ENCODE data around the gene LARP6. TPM values are rescaled to one million over a fixed set of nuclear protein-coding genes. Genes with fewer than 3 reads are reported as not detected.

The LARP6 gene
- polyA plus RNA-seq, 1 donor (not counting 4 experiments of a cell fraction or from before 2014, with no cell fraction given), result 66.1 TPM

DNA sequence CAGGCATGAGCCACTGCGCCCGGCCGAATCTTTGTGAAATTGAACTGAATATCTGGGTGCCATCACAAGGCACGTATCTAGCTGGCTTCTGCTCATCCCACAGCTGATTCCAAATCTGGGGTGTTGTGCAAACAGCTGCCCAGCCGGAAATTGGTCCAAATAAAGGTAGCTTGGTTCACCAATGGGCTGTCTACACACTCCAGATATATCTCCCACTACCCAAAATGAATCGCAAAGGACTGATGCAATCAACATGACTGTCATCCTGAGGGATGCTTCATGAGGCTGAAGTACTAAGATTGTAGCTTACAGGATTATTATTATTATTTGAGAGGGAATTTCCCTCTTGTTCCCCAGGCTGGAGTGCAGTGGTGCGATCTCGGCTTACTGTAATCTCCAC, 28.1 kb downstream of the LARP6 start:
- Histone ChIP-seq H2AFZ (ENCODE audit: control insufficient read depth, low read length) (no peak overlapping the region), H3K9me3 (ENCODE audit: control insufficient read depth, low read depth, low read length) (no peaks in the 10 kb centered on the region), H4K20me1 (ENCODE audit: control insufficient read depth, extremely low read depth, insufficient read depth, low read length) (no peaks in the 10 kb centered on the region), H3K4me2 (ENCODE audit: control insufficient read depth, extremely low read depth, insufficient read depth, low read depth, low read length) (no peak overlapping the region), H3K27me3 (ENCODE audit: control insufficient read depth, extremely low read depth, insufficient read depth, low read length) (no peaks in the 10 kb centered on the region), H3K79me2 (ENCODE audit: control insufficient read depth, insufficient read depth, low read length) (no peaks in the 10 kb centered on the region), H3K4me1 (ENCODE audit: control insufficient read depth, extremely low read depth, insufficient read depth, low read length) (peaks cover 18% of the 10 kb centered on the region), H3K4me3 (ENCODE audit: control insufficient read depth in 2 of 3, extremely low read depth in 1 of 3, insufficient read depth in 2 of 3, low read depth in 1 of 3, low read length in 3 of 3) (no peak overlapping the region), H3K9me1 (ENCODE audit: control insufficient read depth, extremely low read depth, insufficient read depth, low read length) (no peaks in the 10 kb centered on the region), H3K27ac (ENCODE audit: control insufficient read depth, insufficient read depth, low read length) (peak overlapping the region; percentile 71), H3K9ac (ENCODE audit: control insufficient read depth, extremely low read depth, insufficient read depth, low read length) (no peak overlapping the region), H3K36me3 (ENCODE audit: control insufficient read depth in 2 of 2, extremely low read depth in 1 of 2, insufficient read depth in 2 of 2, low read length in 2 of 2) (peaks cover 2 to 3% of the 10 kb centered on the region in 2 experiments)
- FAIRE-seq, result no peak
- dilution Hi-C loops (cut with MboI; ENCODE audit: extremely low pct_ligation_motif_present, low sequenced_read_pairs), result no loop called here
- TF ChIP-seq, protein P1, sequence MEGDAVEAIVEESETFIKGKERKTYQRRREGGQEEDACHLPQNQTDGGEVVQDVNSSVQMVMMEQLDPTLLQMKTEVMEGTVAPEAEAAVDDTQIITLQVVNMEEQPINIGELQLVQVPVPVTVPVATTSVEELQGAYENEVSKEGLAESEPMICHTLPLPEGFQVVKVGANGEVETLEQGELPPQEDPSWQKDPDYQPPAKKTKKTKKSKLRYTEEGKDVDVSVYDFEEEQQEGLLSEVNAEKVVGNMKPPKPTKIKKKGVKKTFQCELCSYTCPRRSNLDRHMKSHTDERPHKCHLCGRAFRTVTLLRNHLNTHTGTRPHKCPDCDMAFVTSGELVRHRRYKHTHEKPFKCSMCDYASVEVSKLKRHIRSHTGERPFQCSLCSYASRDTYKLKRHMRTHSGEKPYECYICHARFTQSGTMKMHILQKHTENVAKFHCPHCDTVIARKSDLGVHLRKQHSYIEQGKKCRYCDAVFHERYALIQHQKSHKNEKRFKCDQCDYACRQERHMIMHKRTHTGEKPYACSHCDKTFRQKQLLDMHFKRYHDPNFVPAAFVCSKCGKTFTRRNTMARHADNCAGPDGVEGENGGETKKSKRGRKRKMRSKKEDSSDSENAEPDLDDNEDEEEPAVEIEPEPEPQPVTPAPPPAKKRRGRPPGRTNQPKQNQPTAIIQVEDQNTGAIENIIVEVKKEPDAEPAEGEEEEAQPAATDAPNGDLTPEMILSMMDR (optimal IDR thresholded peaks at IDR 0.05 in 1 of 3, IDR thresholded peaks at IDR 0.05 in 1 of 3, conservative IDR thresholded peaks at IDR 0.05 in 1 of 3; ENCODE audit: extremely low read depth in 1 of 3, insufficient read depth in 2 of 3, low read length in 3 of 3), result no peak
- no peak for TF ChIP-seq EZH2 (IDR thresholded peaks at IDR 0.05; ENCODE audit: low read length)
- DNase-seq (ENCODE audit: low read depth, low spot score), result no peak

- Histone ChIP-seq H3K36me3 (ENCODE audit: control insufficient read depth in 2 of 2, extremely low read depth in 1 of 2, insufficient read depth in 2 of 2, low read length in 2 of 2) (no peaks in the 10 kb centered on the region), H3K9me3 (ENCODE audit: control insufficient read depth, low read depth, low read length) (no peaks in the 10 kb centered on the region), H3K79me2 (ENCODE audit: control insufficient read depth, insufficient read depth, low read length) (no peaks in the 10 kb centered on the region), H3K4me1 (ENCODE audit: control insufficient read depth, extremely low read depth, insufficient read depth, low read length) (peaks cover 18% of the 10 kb centered on the region), H3K9ac (ENCODE audit: control insufficient read depth, extremely low read depth, insufficient read depth, low read length) (no peak overlapping the region), H3K9me1 (ENCODE audit: control insufficient read depth, extremely low read depth, insufficient read depth, low read length) (no peaks in the 10 kb centered on the region), H3K4me2 (ENCODE audit: control insufficient read depth, extremely low read depth, insufficient read depth, low read depth, low read length) (no peak overlapping the region), H2AFZ (ENCODE audit: control insufficient read depth, low read length) (no peak overlapping the region), H4K20me1 (ENCODE audit: control insufficient read depth, extremely low read depth, insufficient read depth, low read length) (no peaks in the 10 kb centered on the region), H3K27me3 (ENCODE audit: control insufficient read depth, extremely low read depth, insufficient read depth, low read length) (no peaks in the 10 kb centered on the region), H3K4me3 (ENCODE audit: control insufficient read depth in 2 of 3, extremely low read depth in 1 of 3, insufficient read depth in 2 of 3, low read depth in 1 of 3, low read length in 3 of 3) (no peak overlapping the region), H3K27ac (ENCODE audit: control insufficient read depth, insufficient read depth, low read length) (no peak overlapping the region)
- no peak for DNase-seq (ENCODE audit: low read depth, low spot score)
- TF ChIP-seq EZH2 (IDR thresholded peaks at IDR 0.05; ENCODE audit: low read length), result no peak
- TF ChIP-seq, protein P1 (optimal IDR thresholded peaks at IDR 0.05 in 1 of 3, IDR thresholded peaks at IDR 0.05 in 1 of 3, conservative IDR thresholded peaks at IDR 0.05 in 1 of 3; ENCODE audit: extremely low read depth in 1 of 3, insufficient read depth in 2 of 3, low read length in 3 of 3), result no peak
- dilution Hi-C loops (cut with MboI; ENCODE audit: extremely low pct_ligation_motif_present, low sequenced_read_pairs), result no loop called here
- FAIRE-seq, result no peak
These were observed 30.8 kb downstream of the LARP6 start for GRCh38 chr15:70823196-70823595.

Data from keratinocyte (primary cell).